Astrocyte of the cerebellum (primary cell): Measurements from ENCODE around the gene WWOX.

Experiments used
- DNase-seq: peaks from one replicate; pipeline ENCODE4 v3.0.0-alpha.2; 2011; ENCODE audit warnings: low read depth
- H3K4me3 ChIP-seq: 2 replicates; pipeline ENCODE4 v1.5.1; 2011; ENCODE audit warnings: mild to moderate bottlenecking, low read depth, low read length, moderate library complexity
- in situ Hi-C: cut with HindIII; loops from 2 replicates; pipeline ENCODE4 v1.10.0; 2017; ENCODE audit warnings: low sequenced_read_pairs
- TF ChIP-seq, protein P1 (sequence below): IDR thresholded peaks from 2 replicates; pipeline ENCODE4 v1.5.1; 2012; ENCODE audit warnings: low read length, low read depth, moderate library complexity, mild to moderate bottlenecking; ENCODE audit errors: missing control alignments

WWOX gene

DNA sequence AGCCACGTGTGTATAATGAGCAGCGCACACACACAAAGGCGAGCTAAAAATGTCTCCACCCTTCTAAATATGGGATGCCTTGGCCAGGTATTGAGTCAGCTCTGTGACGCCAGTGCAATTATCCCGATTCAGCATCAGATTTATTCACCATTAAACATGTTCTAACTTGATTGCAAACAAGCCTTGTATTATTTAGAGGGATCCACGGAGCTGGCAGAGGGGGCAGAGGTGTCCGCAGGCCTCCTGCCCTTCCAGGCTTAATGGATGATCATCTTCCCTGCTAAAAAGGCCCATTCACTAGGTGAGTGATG is 909.4 kb downstream of the WWOX start:
- TF ChIP-seq, protein P1, sequence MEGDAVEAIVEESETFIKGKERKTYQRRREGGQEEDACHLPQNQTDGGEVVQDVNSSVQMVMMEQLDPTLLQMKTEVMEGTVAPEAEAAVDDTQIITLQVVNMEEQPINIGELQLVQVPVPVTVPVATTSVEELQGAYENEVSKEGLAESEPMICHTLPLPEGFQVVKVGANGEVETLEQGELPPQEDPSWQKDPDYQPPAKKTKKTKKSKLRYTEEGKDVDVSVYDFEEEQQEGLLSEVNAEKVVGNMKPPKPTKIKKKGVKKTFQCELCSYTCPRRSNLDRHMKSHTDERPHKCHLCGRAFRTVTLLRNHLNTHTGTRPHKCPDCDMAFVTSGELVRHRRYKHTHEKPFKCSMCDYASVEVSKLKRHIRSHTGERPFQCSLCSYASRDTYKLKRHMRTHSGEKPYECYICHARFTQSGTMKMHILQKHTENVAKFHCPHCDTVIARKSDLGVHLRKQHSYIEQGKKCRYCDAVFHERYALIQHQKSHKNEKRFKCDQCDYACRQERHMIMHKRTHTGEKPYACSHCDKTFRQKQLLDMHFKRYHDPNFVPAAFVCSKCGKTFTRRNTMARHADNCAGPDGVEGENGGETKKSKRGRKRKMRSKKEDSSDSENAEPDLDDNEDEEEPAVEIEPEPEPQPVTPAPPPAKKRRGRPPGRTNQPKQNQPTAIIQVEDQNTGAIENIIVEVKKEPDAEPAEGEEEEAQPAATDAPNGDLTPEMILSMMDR: no peak
- no peak for DNase-seq
- H3K4me3 ChIP-seq: no peak overlapping the region
- in situ Hi-C loops: no loop called here

DNA sequence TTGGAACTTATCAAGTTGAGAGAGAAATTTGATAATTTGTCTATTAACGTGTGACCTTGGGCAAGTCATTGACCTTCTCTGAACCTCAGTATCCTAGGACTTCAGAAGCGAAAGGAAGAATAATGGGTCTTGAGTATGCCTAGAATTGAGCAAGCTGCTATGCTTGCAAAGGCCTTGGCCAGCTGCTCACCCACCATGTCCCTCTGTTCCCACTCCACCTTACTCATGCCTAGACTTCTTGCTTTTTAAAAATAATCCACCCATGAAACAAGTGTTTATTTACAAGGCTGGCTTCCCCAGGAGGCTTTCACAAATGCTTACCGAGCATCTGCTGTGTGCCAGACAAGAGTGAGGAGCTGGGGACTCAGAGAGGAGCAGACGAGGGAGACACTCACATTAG is 910.4 kb downstream of the WWOX start:
- in situ Hi-C loops: no loop called here
- DNase-seq: no peak
- TF ChIP-seq, protein P1: no peak
- no peak overlapping the region for H3K4me3 ChIP-seq

DNA sequence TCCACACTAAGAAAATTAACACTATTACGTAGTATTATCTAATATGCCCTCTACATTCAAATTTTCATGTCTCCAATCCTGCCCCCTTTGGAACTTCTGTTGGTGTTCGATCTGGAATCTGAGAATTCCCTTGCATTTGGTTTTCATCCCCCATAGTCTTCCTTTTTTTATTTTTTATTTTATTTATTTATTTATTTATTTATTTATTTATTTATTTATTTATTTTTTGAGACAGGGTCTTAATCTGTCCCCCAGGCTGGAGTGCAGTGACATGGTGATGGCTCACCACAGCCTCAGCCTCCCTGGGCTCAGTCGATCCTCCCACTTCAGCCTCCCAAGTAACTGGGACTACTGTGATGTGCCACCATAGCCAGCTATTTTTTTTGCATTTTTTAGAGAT is 911.8 kb downstream of the WWOX start:
- no peak for DNase-seq
- TF ChIP-seq, protein P1: no peak
- no peak overlapping the region for H3K4me3 ChIP-seq
- in situ Hi-C loops: no loop called here

DNA sequence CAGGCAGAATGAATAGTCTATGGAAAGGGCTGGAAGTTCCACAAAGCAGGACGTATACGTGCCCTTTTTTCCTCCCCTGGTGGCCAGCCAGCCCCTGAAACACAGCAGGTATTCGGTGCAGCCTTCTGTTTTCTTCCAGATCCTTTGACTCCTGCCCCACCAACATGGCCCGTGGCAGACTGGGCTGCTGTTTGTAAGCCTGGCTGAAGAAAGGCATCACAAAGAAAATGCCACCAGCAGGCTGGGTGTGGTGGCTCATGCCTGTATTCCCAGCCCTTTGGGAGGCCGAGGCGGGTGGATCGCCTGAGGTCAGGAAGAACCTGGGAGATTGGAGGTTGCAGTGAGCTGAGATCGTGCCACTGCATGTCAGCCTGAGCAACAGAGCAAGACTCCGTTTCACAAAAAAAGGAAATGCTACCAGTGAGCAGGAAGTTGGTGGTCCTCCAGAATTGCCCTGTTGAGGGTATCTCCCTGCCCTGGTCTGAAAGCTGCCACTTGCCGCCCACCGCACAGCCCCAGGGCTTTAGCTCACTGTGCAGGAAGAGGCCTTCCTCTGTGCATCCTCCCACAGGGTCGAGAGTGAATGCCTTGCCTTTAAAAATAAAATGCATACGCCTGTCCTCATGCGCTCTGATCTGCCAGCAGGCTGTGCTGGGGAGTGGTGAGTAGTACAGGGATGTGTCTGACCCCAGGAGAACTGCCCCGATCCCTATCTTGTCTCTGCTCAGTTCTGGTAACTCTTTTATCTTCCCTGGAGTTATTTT is 913.4 kb downstream of the WWOX start:
- TF ChIP-seq, protein P1: no peak
- H3K4me3 ChIP-seq: no peak overlapping the region
- DNase-seq: no peak
- in situ Hi-C loops: no loop called here

GRCh38 chr16:79013930-79014660 is 914.6 kb downstream of the WWOX start:
- TF ChIP-seq, protein P1: no peak
- DNase-seq: no peak
- in situ Hi-C loops: no loop called here
- H3K4me3 ChIP-seq: no peak overlapping the region

- in situ Hi-C loops: no loop called here
- TF ChIP-seq, protein P1: no peak
- no peak for DNase-seq
- H3K4me3 ChIP-seq: no peak overlapping the region
Measured at GRCh38 chr16:79018650-79019429, 919.4 kb downstream of the WWOX start.
